GM18507 (cell line): ENCODE results near the gene LPP.

Source experiments
- DNase-seq: peaks from one replicate; pipeline ENCODE4 v3.0.0; 2011; ENCODE audit warnings: low read depth; ENCODE audit not compliant: insufficient read length; ENCODE audit errors: extremely low spot score
- FAIRE-seq: peaks from 2 replicates; lab custom pipeline; 2011; peaks lifted over from hg19 to GRCh38; lab: Jason Lieb, UNC

Gene LPP

DNA sequence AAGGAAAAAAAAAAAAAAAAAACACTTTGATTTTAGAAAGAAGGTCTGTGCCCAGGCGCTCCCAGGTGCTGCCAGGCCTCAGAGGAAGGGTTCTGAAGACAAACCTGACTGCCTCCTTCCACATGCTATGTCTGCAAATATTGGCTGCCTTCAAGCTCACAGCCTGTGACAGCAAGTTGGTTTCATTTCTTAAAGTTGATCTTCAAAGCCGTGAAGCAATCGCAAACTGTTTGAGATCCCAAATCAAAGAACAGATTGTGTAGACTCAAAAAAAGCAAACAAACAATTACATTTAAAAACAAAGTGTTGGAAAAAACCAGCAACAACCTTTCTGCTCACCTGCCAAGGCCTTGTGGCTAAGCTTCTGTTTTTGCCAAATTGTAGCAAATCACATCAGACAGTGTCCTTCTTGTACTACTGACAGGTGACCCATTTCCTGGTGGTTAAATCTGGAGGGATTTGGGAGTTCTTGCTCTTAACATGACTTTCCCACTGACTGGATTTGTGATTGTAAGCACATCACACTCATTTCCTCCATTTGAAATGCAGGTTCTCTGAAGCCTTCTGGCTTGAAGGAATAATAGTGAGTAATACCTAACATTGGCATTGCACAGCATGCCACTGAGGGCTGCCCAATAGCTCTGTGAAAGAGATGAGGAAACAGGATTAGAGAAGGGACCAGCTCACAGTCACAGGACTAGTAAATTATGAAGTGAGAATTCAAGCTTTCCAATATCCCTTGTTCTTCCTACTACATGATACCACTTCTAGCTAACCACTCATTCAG is 502.4 kb downstream of the LPP start:
- no peak for FAIRE-seq

DNA sequence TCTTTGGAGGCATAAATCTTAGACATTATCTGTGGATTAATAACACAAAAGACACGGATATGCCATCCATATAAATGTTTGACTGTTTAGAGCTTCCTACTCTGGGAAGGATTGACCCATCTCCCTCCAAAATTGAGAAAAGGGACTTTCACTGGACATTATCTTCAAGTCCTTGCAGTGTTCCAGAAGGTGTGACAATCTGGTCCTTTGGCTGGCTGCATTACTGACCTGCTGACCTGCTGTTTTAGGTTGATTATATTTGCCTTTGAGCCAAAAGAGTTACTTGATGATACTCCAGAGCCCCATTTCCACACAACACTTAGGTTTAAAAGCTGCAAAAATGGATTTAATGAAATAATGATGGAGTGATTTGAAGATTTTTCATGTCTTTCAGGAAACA is 504.6 kb downstream of the LPP start:
- DNase-seq (no peak), FAIRE-seq (no peak)

More for the DNA sequence above, 502.4 kb downstream of the LPP start:
- DNase-seq = no peak

DNA sequence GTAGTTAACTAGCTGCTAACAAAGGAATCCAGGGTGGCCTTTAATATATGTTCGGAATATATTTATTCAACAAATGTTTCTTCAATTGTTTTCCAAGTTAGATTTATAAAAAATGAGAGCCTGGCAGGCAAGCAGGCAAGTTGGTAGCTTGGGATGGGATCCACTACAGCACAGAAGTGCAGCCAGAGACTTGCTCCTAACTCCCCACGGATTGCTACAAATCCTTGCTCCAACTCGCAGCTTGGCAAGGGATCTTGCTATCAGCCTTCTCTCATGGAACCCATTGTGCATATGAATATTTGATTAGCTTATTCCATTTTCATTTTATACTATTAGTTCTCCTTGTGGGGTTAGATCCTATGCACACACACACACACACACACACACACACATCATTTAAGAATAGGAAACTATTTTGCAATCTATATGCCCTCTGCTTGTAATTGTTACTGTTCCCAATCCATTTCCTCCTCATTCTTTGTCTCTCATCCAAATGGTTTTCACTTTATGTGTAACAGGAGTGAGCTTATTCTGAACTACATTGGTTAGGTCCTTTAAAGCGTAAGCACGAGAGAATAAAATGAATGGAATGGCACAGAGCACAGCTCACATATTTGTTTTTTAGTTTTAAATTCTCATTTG is 505.6 kb downstream of the LPP start:
- DNase-seq (no peak), FAIRE-seq (no peak)

GRCh38 chr3:188660415-188660814 is 506.5 kb downstream of the LPP start:
- FAIRE-seq (no peak), DNase-seq (no peak)

DNA sequence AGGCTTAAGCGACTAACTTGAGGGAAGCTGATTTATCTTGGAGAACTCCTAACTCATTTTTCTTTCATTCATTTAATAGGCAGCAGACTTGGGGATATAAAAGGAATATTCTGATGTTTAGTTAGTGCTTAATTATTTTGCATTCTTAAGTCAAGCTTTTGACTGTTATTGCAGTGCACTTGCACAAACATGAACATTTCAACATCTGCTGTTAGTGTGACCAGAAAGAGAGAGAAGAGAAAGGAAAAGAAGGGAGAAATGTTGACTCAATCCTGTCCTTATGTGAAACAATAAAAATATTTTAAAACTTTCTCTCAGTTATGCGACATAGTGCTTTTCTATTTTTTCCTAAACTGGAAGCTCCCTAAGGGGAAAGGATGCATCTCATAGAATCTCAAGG is 507.8 kb downstream of the LPP start:
- DNase-seq (no peak), FAIRE-seq (no peak)

DNA sequence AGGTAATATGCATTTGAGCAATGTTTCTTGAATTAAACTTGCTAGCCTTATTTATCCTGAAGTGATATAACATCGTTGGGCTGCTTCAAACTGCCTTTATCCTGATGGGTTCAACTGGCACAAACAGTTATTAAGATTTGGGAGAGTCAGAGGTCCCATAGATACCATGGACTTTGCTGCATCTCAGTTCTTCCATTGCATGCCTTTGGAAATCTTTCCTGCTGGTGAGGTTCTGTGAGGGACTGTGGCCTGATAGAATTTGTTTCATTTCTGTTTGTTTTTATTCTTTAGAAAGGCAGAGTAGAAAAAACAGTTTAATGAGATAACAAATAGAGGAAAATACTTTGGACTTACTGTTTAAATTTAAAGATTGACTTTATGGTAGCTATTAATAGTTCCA is 508.3 kb downstream of the LPP start:
- FAIRE-seq (no peak), DNase-seq (no peak)

DNA sequence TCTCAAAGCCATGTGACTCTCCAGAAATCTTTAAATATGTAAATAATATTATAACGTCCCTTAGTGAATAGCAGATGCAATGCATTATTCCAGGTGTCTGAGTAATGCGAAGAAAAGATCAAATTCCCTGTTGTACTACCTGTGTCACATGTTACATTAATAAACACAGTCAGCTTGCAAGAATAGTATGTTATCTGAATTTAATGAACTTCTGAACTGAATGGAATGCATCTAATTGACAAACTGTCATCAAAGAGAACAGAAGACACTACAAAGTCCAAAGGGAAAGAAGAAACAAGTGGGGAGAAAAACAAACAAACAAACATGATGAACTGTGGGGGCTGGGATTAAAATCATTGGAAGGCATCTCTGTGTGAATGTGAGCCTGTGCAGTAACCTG is 508.8 kb downstream of the LPP start:
- FAIRE-seq (no peak), DNase-seq (no peak)

DNA sequence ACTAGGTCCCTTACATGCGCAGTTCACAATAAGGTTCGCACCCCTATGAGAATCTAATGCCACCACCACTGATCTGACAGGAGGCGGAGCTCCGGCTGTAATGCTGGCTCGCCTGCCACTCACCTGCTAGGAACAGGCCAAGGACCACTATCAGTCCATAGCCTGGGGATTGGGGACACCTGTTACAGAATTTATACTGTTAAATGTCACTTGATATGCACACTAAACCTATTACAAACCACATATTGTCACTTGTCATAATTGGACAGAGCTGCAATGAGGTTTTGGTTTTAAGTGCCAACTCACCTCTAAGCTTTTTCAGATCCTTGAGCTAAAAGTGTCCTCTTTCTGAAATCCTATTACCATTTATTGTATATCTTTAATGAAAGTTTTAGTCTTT is 509.9 kb downstream of the LPP start:
- FAIRE-seq = no peak

DNA sequence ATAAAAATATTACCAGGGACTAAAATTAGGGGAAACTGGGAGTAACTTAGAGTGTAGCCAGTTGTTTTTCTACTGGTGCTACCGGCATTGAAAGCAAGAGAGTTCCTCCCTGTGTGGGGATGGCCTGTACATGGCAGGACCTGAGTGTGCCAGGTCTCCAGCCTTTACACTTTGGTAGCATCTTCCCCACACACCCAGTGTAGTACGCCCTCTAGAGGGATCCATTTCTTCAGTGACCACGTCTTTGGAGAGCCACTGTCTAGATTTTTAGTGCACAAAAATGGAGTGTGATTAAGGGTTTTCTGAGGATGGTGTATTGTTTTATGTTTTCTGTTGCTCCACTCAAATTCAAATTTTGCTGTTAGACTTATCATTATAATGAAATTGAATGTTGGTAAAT is 510.8 kb downstream of the LPP start:
- DNase-seq (no peak), FAIRE-seq (peak; percentile 21)

More for the DNA sequence above, 509.9 kb downstream of the LPP start:
- DNase-seq = no peak

DNA sequence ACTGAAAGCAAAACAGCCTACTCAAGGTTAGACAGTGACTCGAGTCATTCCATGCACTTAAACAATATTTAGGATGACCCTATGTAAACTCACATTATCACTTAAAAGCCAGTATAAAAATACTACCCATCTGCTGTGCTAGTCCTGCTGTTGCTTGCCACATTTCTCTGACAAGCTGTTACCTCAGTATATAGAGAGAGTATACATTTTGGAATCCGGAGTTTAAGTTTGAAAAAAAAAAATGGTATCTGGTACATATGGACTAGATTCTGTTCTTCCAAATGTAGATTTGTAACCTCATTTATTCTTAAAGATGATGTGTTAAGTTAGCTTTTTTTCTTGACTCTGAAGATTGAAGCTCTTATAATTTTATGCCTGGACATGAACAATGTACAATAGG is 514.0 kb downstream of the LPP start:
- DNase-seq (no peak), FAIRE-seq (no peak)

- DNase-seq = no peak
- FAIRE-seq = no peak
Measured at GRCh38 chr3:188670446-188670845, 516.5 kb downstream of the LPP start.

DNA sequence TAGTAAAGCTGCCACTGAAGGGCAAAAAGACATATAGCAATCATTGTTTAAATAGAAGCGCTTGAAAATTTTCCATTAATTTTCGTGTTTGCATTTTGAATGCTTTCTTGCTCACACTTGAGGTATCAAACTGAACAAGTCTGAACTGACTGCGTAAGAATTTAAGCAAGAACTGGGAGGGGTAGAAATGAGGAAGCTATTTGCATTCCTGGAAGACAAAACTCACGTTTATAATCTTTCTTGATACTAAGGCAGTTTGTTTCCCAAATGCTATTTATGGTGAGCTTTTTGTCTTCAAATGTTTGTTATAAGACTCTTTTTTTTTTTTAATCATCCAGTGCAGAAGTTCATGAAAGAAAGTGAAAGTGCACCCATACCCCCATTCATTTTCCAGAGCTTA is 518.0 kb downstream of the LPP start:
- FAIRE-seq = no peak
- no peak for DNase-seq

GRCh38 chr3:188672840-188673239 is 518.9 kb downstream of the LPP start:
- FAIRE-seq (no peak), DNase-seq (no peak)

GRCh38 chr3:188673646-188674186 is 519.8 kb downstream of the LPP start:
- no peak for DNase-seq
- FAIRE-seq = no peak

DNA sequence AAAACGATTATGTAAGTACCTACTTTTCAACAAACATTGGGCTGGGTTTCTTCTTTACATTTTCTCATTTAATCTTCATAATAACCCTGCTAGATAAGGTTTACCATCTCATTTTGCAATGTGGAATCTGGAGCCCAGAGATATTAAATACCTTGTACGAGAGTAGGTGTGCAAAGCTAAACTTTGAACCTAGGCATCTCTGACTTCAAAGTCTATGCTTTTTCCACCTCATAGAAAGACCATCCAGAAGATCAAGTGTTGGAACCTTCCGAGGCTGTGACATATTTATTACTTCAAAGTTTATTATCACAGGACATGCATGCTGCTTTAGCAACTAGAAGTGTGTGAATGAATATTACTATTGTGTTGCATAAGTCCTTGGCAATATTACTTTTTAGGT is 520.6 kb downstream of the LPP start:
- DNase-seq = no peak
- FAIRE-seq = no peak

GRCh38 chr3:188677344-188677743 is 523.4 kb downstream of the LPP start:
- DNase-seq (no peak), FAIRE-seq (no peak)

DNA sequence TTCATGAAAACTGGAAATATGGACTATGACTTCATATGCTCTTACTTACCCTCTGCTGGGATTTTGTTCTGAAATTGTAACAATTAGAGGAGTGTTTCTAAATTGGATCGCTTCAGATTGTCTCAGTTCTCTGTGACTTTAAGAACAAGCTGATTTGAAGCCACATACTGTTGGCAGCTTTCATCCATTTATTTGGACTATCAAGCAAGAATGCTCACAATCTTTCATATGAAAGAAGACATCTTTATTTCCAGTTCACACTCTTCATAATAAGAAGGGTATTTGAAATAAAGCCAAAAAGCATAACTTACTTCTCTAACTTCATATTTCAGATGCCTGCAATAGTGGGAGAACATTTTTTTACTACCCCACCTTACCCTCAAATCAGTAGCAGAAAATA is 526.2 kb downstream of the LPP start:
- no peak for FAIRE-seq
- DNase-seq = no peak

DNA sequence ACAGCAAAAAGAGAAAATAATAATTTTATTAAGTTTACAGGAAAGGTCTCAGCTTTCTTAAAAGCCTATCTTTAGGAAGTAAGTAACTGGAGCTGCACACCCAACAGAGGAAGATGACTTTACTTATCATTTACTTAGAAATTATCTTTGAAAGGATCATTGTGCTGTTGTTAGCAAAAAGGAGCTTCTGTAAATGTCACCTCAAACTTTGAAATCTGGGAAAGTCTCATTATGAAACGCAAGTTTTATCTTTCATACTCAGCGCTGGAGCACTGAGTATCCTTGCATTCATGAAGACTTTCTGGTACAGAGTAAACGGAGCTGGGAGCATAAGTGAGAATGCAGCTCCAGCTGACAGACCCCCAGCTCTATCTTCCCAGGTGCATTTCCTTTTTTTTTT is 526.6 kb downstream of the LPP start:
- no peak for FAIRE-seq

DNA sequence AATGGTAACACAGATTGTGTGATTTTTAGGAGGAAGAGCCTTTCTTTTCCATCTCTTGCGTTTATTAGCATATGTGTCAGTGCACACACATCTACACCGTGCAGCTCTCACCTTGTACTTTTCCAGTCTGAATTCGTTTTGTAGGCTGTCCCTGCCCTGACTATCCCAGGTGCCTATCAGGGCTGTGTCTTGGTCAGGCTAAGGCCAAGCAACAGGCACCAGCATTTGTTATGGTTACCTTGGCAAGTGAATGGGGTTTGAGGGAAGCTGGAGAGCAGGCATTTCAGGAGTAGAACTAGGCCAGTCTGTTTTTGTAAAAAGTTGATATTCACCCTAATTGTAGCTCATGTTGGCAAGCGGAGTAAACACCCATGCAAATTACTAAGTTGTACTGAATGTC is 528.4 kb downstream of the LPP start:
- FAIRE-seq (no peak), DNase-seq (no peak)

More for the DNA sequence above, 526.6 kb downstream of the LPP start:
- no peak for DNase-seq

GRCh38 chr3:188683032-188683521 is 529.1 kb downstream of the LPP start:
- FAIRE-seq (no peak), DNase-seq (no peak)

- DNase-seq = no peak
Measured at GRCh38 chr3:188684276-188684675, 530.3 kb downstream of the LPP start.

More at GRCh38 chr3:188684276-188684675, 530.3 kb downstream of the LPP start:
- FAIRE-seq = no peak
